HCT116 (cell line): ENCODE results near the gene SUV39H2.

Experiments
- POLR2A ChIP-seq: IDR thresholded peaks from 2 replicates; pipeline ENCODE4 v1.7.0; 2011; ENCODE audit warnings: borderline replicate concordance; ENCODE audit not compliant: insufficient read depth, insufficient read length; ENCODE audit errors: extremely low read depth
- SP1 ChIP-seq: IDR thresholded peaks from 2 replicates; pipeline ENCODE4 v1.6.1; 2012; ENCODE audit warnings: low read depth
- YY1 ChIP-seq: IDR thresholded peaks from 2 replicates; pipeline ENCODE4 v1.6.1; 2011; ENCODE audit warnings: low read length, low read depth, moderate library complexity, mild to moderate bottlenecking; ENCODE audit not compliant: insufficient replicate concordance; ENCODE audit errors: extremely low read depth
- TF ChIP-seq, protein P1 (sequence below): IDR thresholded peaks from 2 replicates; pipeline ENCODE4 v1.6.1; 2012

DNA sequence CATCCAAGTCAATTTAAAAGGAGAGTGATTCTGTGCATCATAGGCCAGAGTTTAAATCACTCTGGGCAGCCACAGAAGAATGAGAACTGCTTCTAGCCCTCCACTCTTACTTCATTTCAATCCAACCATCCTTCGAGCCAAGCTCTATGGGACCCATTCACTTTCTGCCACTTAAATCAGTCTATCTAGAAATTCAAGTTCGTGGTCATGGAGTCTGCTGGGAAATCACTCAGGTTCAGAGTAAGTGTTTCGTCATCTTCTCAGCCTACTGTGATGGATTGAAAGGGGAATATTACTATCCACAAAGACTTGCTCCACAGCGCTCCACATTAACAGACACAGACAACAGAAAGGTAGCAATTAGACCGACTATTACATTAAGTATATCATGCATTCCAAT is 70.6 kb downstream of the SUV39H2 start:
- TF ChIP-seq POLR2A (no peak), SP1 (no peak), YY1 (no peak)
- TF ChIP-seq, protein P1, sequence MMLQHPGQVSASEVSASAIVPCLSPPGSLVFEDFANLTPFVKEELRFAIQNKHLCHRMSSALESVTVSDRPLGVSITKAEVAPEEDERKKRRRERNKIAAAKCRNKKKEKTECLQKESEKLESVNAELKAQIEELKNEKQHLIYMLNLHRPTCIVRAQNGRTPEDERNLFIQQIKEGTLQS = no peak
